Dendritic cell treated with granulocyte-macrophage colony-stimulating factor and Interleukin-4, amounts not matched to agents 40 ng/mL and 50 ng/mL, for 4 days (primary cell): ENCODE data around the gene NREP.

ENCODE experiments used
- H3K27ac Mint-ChIP-seq: one replicate; pipeline ENCODE4 v1.8.0; 2022; ENCODE audit warnings: mild to moderate bottlenecking, mixed read lengths
- H3K27me3 Mint-ChIP-seq: one replicate; pipeline ENCODE4 v1.8.0; 2022; ENCODE audit warnings: mild to moderate bottlenecking, mixed read lengths
- H3K36me3 Mint-ChIP-seq: one replicate; pipeline ENCODE4 v1.8.0; 2022; ENCODE audit warnings: low read depth, mixed read lengths
- H3K4me1 Mint-ChIP-seq: one replicate; pipeline ENCODE4 v1.8.0; 2022; ENCODE audit warnings: low read depth, mixed read lengths
- H3K4me3 Mint-ChIP-seq: one replicate; pipeline ENCODE4 v1.8.0; 2022; ENCODE audit warnings: mild to moderate bottlenecking, moderate library complexity, mixed read lengths
- H3K9me3 Mint-ChIP-seq: one replicate; pipeline ENCODE4 v1.8.0; 2022; ENCODE audit warnings: mixed read lengths
- intact Hi-C: fragments of 100-400 bp; cut with micrococcal nuclease; formaldehyde crosslinking; loops from one replicate; pipeline ENCODE4 v1.15.0; 2022

Gene NREP

DNA sequence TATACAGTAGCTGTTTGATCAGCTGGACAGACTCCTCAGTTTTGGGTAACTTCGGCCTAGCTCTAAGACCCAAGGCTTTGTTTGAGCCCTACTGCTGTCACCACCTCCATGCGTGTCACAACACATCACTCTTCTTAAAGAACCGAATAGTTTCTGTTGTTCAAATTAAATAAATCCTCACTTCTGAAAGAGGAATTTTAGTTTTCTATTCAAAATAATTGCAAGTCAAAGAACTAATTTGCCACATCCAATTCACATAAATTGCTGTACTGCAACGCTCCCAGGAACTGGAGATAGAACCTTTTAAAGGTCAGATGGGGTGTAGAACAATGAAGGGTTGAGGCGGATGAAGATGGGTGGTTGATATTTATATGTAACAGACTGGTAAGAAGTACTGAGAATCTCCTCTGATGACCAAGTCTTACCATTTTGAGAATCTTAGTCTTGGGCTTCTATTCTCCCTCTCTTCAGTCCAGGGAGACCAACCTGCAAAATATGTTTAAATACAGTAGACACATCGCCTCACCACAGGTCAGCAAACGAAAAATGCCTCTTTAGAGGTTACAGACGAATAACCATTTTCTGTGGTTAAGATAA, 1.6 kb downstream of the NREP start:
- intact Hi-C loops = loop anchor here (5.0 kb wide), 2 partner anchors 203 to 392 kb away; no protein-coding TSS in a partner anchor
- Mint-ChIP-seq H3K9me3 (no peaks in the 10 kb centered on the region), H3K27me3 (peaks cover 12% of the 10 kb centered on the region), H3K27ac (no peak overlapping the region), H3K36me3 (no peaks in the 10 kb centered on the region), H3K4me1 (peaks cover 29% of the 10 kb centered on the region), H3K4me3 (no peak overlapping the region)

DNA sequence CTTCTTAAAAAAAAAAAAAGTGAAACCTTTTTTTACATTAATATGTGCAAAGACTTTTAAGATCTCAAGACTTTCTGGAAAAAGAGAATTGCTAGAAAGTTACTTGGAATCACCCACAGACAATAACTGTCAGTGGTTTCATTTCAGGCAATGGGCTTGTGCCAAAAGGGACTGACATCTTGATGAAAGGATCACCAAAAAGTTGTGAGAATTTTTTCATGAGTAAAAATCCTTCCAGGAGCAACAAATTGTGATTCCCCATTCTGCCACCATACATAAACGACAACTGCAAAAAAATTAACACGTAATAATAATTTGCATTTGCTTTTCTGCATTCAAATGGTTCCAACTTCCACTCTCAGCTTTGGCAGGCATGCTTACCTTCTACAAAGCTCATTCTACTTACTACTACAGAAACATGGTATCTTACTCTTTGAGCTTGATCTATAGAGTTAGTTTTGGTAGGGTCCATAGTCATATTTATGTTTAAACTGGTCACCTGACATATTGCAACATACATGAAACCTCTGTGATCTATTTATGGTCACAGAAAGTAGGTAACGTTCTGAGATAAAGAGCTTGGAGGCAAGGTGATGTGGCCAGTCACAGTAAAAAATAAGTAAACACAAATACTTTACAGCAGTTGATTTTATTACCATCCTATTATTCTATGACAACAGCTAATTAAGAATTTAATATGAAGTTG, 3.0 kb downstream of the NREP start:
- H3K9me3 Mint-ChIP-seq = no peaks in the 10 kb centered on the region
- intact Hi-C loops = no loop called here
- peaks cover 3% of the 10 kb centered on the region for H3K27me3 Mint-ChIP-seq
- no peak overlapping the region for H3K27ac Mint-ChIP-seq
- no peak overlapping the region for H3K4me3 Mint-ChIP-seq
- no peaks in the 10 kb centered on the region for H3K36me3 Mint-ChIP-seq
- H3K4me1 Mint-ChIP-seq = peaks cover 23% of the 10 kb centered on the region

DNA sequence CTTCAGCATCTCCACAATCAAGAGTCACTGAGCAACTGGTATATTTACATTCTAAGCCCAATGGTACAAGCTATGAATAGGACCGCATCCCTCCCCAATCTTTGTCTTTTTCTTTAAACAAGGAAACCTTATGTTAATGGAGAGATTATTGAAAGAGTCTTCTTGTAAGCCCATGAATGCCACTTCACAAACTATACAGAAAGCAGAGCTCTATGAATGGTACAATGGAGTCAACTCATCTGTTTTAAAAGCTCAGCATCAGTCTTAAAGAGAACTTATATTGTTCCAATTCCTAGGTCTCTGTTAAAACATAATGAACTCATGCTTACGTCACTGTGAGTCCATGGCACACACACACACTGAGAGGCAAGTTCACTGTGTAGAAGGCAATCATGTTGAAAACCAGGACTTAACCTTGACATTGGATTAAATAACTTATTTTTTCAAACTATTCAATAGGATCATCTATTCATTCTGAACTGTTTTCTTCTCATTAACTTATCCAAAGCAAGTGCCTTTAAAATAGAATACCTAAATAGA, 4.5 kb downstream of the NREP start:
- Mint-ChIP-seq H3K9me3 (no peaks in the 10 kb centered on the region), H3K36me3 (no peaks in the 10 kb centered on the region), H3K4me3 (no peak overlapping the region), H3K4me1 (peaks cover 15% of the 10 kb centered on the region), H3K27me3 (no peaks in the 10 kb centered on the region), H3K27ac (no peak overlapping the region)
- intact Hi-C loops = no loop called here

GRCh38 chr5:111749303-111750026, 7.5 kb downstream of the NREP start:
- intact Hi-C loops = no loop called here
- Mint-ChIP-seq H3K27me3 (no peaks in the 10 kb centered on the region), H3K27ac (no peak overlapping the region), H3K4me1 (no peaks in the 10 kb centered on the region), H3K9me3 (no peaks in the 10 kb centered on the region), H3K36me3 (no peaks in the 10 kb centered on the region), H3K4me3 (no peak overlapping the region)

DNA sequence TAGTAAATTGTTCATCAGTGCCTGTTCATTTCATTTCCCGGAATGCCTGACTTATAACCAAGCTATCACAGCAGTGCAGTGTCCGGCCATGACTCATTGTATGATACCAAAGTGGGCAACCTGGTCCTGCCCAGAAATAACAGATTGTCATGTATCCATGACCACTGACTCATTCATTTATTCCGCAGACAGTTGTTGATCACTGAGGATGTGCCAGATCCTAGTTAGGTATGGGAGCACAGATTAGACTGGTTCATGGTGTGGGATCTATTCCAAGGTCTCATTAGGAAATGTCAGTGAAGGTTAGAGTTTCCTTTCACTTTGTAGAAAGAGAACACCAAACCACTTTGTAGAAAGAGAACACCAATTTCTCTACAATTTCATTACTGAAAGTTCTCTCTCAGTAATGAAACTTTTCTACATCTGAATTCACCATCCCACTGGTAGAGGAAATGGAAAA, 8.7 kb downstream of the NREP start:
- H3K36me3 Mint-ChIP-seq = no peaks in the 10 kb centered on the region
- H3K4me3 Mint-ChIP-seq = no peak overlapping the region
- intact Hi-C loops = no loop called here
- H3K4me1 Mint-ChIP-seq = no peaks in the 10 kb centered on the region
- no peaks in the 10 kb centered on the region for H3K27me3 Mint-ChIP-seq
- no peaks in the 10 kb centered on the region for H3K9me3 Mint-ChIP-seq
- H3K27ac Mint-ChIP-seq = no peak overlapping the region

DNA sequence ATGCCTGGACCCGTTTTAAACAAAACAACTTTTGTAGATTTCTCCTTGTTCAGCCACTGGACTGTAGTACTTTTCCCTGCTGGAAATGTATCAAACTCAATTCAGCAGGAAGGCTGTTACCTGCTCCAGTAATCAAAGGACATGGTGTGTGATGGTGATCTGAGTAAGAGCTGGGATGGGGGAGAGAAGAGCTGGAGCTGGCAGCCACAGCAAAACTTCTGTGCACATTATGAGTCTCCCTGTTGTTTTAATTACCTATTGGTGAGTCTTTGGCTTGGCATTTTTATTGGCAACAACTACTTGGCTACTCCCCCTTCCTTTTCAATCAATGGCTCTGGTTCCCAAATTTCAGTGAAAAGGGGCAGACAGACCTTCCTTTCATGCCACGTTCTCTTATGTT, 9.7 kb downstream of the NREP start:
- no peaks in the 10 kb centered on the region for H3K4me1 Mint-ChIP-seq
- no peak overlapping the region for H3K27ac Mint-ChIP-seq
- intact Hi-C loops = no loop called here
- H3K9me3 Mint-ChIP-seq = no peaks in the 10 kb centered on the region
- no peak overlapping the region for H3K4me3 Mint-ChIP-seq
- no peaks in the 10 kb centered on the region for H3K36me3 Mint-ChIP-seq
- no peaks in the 10 kb centered on the region for H3K27me3 Mint-ChIP-seq

- Mint-ChIP-seq H3K4me1 (no peaks in the 10 kb centered on the region), H3K36me3 (no peaks in the 10 kb centered on the region), H3K4me3 (no peak overlapping the region), H3K27me3 (no peaks in the 10 kb centered on the region), H3K27ac (no peak overlapping the region), H3K9me3 (no peaks in the 10 kb centered on the region)
- intact Hi-C loops = no loop called here
Measured at GRCh38 chr5:111746791-111747190, 10.2 kb downstream of the NREP start.

- H3K4me1 Mint-ChIP-seq = no peaks in the 10 kb centered on the region
- H3K4me3 Mint-ChIP-seq = no peak overlapping the region
- H3K27ac Mint-ChIP-seq = no peak overlapping the region
- no peaks in the 10 kb centered on the region for H3K36me3 Mint-ChIP-seq
- H3K27me3 Mint-ChIP-seq = no peaks in the 10 kb centered on the region
- intact Hi-C loops = no loop called here
- no peaks in the 10 kb centered on the region for H3K9me3 Mint-ChIP-seq
Measured at GRCh38 chr5:111745075-111745739, 11.8 kb downstream of the NREP start.

- H3K4me3 Mint-ChIP-seq = no peak overlapping the region
- H3K36me3 Mint-ChIP-seq = no peaks in the 10 kb centered on the region
- H3K4me1 Mint-ChIP-seq = no peaks in the 10 kb centered on the region
- H3K9me3 Mint-ChIP-seq = no peaks in the 10 kb centered on the region
- H3K27me3 Mint-ChIP-seq = no peaks in the 10 kb centered on the region
- H3K27ac Mint-ChIP-seq = no peak overlapping the region
- intact Hi-C loops = no loop called here
Measured at GRCh38 chr5:111744455-111744854, 12.5 kb downstream of the NREP start.

- Mint-ChIP-seq H3K36me3 (no peaks in the 10 kb centered on the region), H3K27me3 (no peaks in the 10 kb centered on the region), H3K27ac (no peak overlapping the region), H3K9me3 (no peaks in the 10 kb centered on the region), H3K4me3 (no peak overlapping the region), H3K4me1 (no peaks in the 10 kb centered on the region)
- intact Hi-C loops = no loop called here
Measured at GRCh38 chr5:111743988-111744387, 13.0 kb downstream of the NREP start.

DNA sequence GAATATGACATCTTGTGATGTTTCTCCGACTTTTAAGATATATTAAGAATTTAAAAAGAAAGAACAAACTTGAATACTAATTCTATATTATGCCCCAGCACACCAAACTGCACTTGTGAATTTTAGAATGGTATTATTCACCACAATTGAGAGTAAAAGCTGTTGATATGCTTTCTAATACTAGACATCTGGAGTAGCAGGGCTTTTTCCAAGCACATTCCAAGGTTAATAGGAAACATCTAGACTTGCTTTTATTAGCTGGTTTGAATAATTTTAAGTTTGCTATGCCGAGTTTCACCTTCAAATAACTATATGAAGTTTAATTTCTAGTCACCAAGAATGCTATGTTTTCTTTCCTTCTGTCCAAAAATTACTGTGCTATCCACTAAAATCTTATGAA, 13.5 kb downstream of the NREP start:
- Mint-ChIP-seq H3K27ac (no peak overlapping the region), H3K36me3 (no peaks in the 10 kb centered on the region), H3K9me3 (no peaks in the 10 kb centered on the region), H3K4me1 (no peaks in the 10 kb centered on the region), H3K27me3 (no peaks in the 10 kb centered on the region), H3K4me3 (no peak overlapping the region)
- intact Hi-C loops = no loop called here

DNA sequence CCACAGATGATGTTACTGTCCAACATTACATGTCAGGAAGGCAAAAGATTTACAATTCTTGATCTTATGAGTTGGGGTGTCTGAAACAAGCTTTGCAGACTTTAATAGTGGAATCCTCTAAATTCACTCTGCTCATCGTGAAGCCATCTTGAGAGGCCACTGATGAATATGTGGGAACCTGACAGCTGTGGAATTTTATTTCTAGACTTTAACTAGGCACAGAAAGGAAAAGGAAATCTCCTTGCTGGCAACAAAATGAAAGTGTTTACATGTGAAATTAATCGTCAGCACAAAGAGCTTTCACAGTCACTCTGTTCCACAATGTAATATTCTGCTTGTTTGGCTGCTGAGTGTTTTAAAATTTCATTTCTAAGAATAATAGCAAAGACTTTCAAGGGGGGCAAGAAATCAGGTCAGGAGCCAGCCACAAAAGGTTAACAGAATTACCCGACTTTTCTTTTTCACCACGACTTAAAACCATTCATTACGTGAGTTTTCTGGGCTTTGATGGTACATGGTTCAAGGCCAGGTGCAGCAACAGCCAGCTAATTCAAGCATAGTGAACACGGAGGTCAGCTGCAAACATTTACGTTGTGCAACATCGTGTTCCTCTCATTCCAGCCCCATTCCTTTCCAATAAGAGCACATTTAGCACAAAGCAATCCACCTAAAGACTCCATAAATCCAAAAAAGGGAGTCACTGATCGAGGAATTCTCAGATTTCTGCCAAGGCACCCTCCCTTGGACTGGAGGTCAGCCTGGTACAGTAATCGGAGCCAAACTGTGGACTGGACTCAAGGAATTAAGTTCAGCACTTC, 14.6 kb downstream of the NREP start:
- H3K4me1 Mint-ChIP-seq = no peaks in the 10 kb centered on the region

GRCh38 chr5:111741278-111741677, 15.7 kb downstream of the NREP start:
- Mint-ChIP-seq H3K4me1 (no peaks in the 10 kb centered on the region), H3K36me3 (no peaks in the 10 kb centered on the region), H3K9me3 (no peaks in the 10 kb centered on the region), H3K27me3 (no peaks in the 10 kb centered on the region), H3K4me3 (no peak overlapping the region), H3K27ac (no peak overlapping the region)
- intact Hi-C loops = no loop called here

More for the DNA sequence above, 14.6 kb downstream of the NREP start:
- intact Hi-C loops = no loop called here
- Mint-ChIP-seq H3K4me3 (no peak overlapping the region), H3K9me3 (no peaks in the 10 kb centered on the region), H3K36me3 (no peaks in the 10 kb centered on the region), H3K27ac (no peak overlapping the region), H3K27me3 (no peaks in the 10 kb centered on the region)
